DMS79 (cell line): Measurements from ENCODE around the gene MYH6.
"Not testable (repeated sequence)": the region's sequence is repeated elsewhere in the genome, so short reads cannot be mapped to it uniquely, and the experiment has no call there.

ENCODE experiments used
- DNase-seq: peaks from one replicate; lab custom pipeline; 2025; lab: John Stamatoyannopoulos, UW

The MYH6 gene

GRCh38 chr14:23435543-23436326 is 27.7 kb upstream of the MYH6 start, which contains the start of gene MYH7:
MYH7 (minus strand) TSS chr14:23435660; CDS start chr14:23433732, 1,928 bp downstream.
- DNase-seq, result no peak

- no peak for DNase-seq
These were observed 26.6 kb upstream of the MYH6 start for GRCh38 chr14:23434488-23435222.

GRCh38 chr14:23433457-23433856 is 25.4 kb upstream of the MYH6 start:
- no peak for DNase-seq

- DNase-seq, result no peak
These were observed 24.9 kb upstream of the MYH6 start for GRCh38 chr14:23432946-23433345.

GRCh38 chr14:23432102-23432925 is 24.2 kb upstream of the MYH6 start:
- DNase-seq, result no peak

GRCh38 chr14:23431486-23431885 is 23.4 kb upstream of the MYH6 start:
- no peak for DNase-seq

GRCh38 chr14:23430723-23431085 is 22.6 kb upstream of the MYH6 start:
- DNase-seq, result peak; percentile 35

- no peak for DNase-seq
These were observed 22.1 kb upstream of the MYH6 start for GRCh38 chr14:23430016-23430722.

GRCh38 chr14:23428686-23429495 is 20.8 kb upstream of the MYH6 start:
- no peak for DNase-seq

GRCh38 chr14:23425798-23426197 is 17.7 kb upstream of the MYH6 start:
- not testable (repeated sequence) for DNase-seq

- no peak for DNase-seq
These were observed 17.1 kb upstream of the MYH6 start for GRCh38 chr14:23425169-23425568.

- no peak for DNase-seq
These were observed 15.6 kb upstream of the MYH6 start for GRCh38 chr14:23423657-23424056.

GRCh38 chr14:23421594-23421993 is 13.5 kb upstream of the MYH6 start:
- DNase-seq, result no peak

GRCh38 chr14:23419646-23420045 is 11.6 kb upstream of the MYH6 start:
- not testable (repeated sequence) for DNase-seq

GRCh38 chr14:23418021-23418420 is 9.9 kb upstream of the MYH6 start:
- no peak for DNase-seq

- not testable (repeated sequence) for DNase-seq
These were observed 9.2 kb upstream of the MYH6 start for GRCh38 chr14:23417269-23417668.

- DNase-seq, result no peak
These were observed 8.7 kb upstream of the MYH6 start for GRCh38 chr14:23416801-23417200.

- DNase-seq, result no peak
These were observed 8.0 kb upstream of the MYH6 start for GRCh38 chr14:23415821-23416778.

GRCh38 chr14:23414906-23415820 is 7.1 kb upstream of the MYH6 start:
- DNase-seq, result no peak
